Right lobe of liver (tissue), 4 donors: ENCODE measurements around the gene RAB10.

Experiments used
- CTCF ChIP-seq, 4 donors: fragments of 200-600 bp in 3 of 4; fragments of 450-650 bp in 1 of 4; IDR thresholded peaks; one replicate each; pipeline versions ENCODE4 v1.5.1 to v1.8.0; 2016 to 2022; ENCODE audit warnings: antibody characterized with exemption in 4 of 4, mild to moderate bottlenecking in 2 of 4
- POLR2A ChIP-seq: fragments of 450-650 bp; IDR thresholded peaks from one replicate; pipeline ENCODE4 v1.6.1; 2017; ENCODE audit warnings: antibody characterized with exemption, mild to moderate bottlenecking
- donor health status: DM: no; HTN: no; CAD: no.
- donor health status: DM: no; HTN: no; CAD: no.
- donor health status: DM: no; HTN: yes; CAD: no.

- TF ChIP-seq CTCF (IDR thresholded peaks at IDR 0.05) (no peak), POLR2A (no peak)
These were observed 25.7 kb downstream of the RAB10 start for GRCh38 chr2:26059542-26059941.
